HFFc6 (cell line): ENCODE results near the gene LAMA5. TPM values are rescaled to one million over a fixed set of nuclear protein-coding genes. Genes with fewer than 3 reads are reported as not detected.

Experiments used
- DNase-seq: peaks from one replicate; pipeline ENCODE4 v3.0.0-alpha.2; 2018
- H3K27ac Mint-ChIP-seq: 2 replicates; pipeline ENCODE4 v1.8.0; 2020; ENCODE audit warnings: mild to moderate bottlenecking, mixed read lengths
- H3K27me3 Mint-ChIP-seq: 2 replicates; pipeline ENCODE4 v1.8.0; 2021; ENCODE audit warnings: mild to moderate bottlenecking, moderate library complexity, mixed read lengths; ENCODE audit not compliant: insufficient read depth
- H3K36me3 Mint-ChIP-seq: 2 replicates; pipeline ENCODE4 v1.8.0; 2021; ENCODE audit warnings: low read depth, mixed read lengths
- H3K4me1 Mint-ChIP-seq: 2 replicates; pipeline ENCODE4 v1.8.0; 2020; ENCODE audit warnings: low read depth, mixed read lengths
- H3K4me3 Mint-ChIP-seq: 2 replicates; pipeline ENCODE4 v1.8.0; 2020; ENCODE audit warnings: mild to moderate bottlenecking, moderate library complexity, mixed read lengths
- H3K9me3 Mint-ChIP-seq: 2 replicates; pipeline ENCODE4 v1.8.0; 2020; ENCODE audit warnings: mild to moderate bottlenecking, mixed read lengths
- CTCF ChIP-seq: fragments of 200-600 bp; sonication (generic); IDR thresholded peaks from 2 replicates; pipeline ENCODE4 v1.5.0; 2021; ENCODE audit warnings: antibody characterized with exemption, mild to moderate bottlenecking
- total RNA-seq, 6 experiments: library from RNA; stranded (reverse); fragmentation: NEBNext Ultra II Directional; extraction: Animal tissue kit (Norgen Biotek cat#: 25700); gene quantifications; 2 replicates in 1 of 6; 3 replicates in 5 of 6; pipeline ENCODE4 v1.2.3, GENCODE V29; 2021

The LAMA5 gene
- total RNA-seq, 6 experiments from 2014 or later: 1.2 to 2.4 (median 1.5) TPM

GRCh38 chr20:62409086-62409853 is 42.2 kb upstream of the LAMA5 start:
- no peak for TF ChIP-seq CTCF
- Mint-ChIP-seq H3K9me3 (no peaks in the 10 kb centered on the region), H3K4me1 (peaks cover 11% of the 10 kb centered on the region), H3K27ac (no peak overlapping the region), H3K4me3 (no peak overlapping the region), H3K36me3 (no peaks in the 10 kb centered on the region), H3K27me3 (peaks cover 2% of the 10 kb centered on the region)
- DNase-seq: no peak

- Mint-ChIP-seq H3K4me1 (peaks cover 11% of the 10 kb centered on the region), H3K36me3 (no peaks in the 10 kb centered on the region), H3K27ac (no peak overlapping the region), H3K4me3 (no peak overlapping the region), H3K9me3 (no peaks in the 10 kb centered on the region), H3K27me3 (peaks cover 2% of the 10 kb centered on the region)
- no peak for DNase-seq
- TF ChIP-seq CTCF: no peak
Measured at GRCh38 chr20:62408640-62409039, 41.5 kb upstream of the LAMA5 start.

GRCh38 chr20:62408055-62408454 is 40.9 kb upstream of the LAMA5 start:
- Mint-ChIP-seq H3K9me3 (no peaks in the 10 kb centered on the region), H3K4me1 (peaks cover 11% of the 10 kb centered on the region), H3K4me3 (no peak overlapping the region), H3K27me3 (peaks cover 2% of the 10 kb centered on the region), H3K36me3 (no peaks in the 10 kb centered on the region), H3K27ac (no peak overlapping the region)
- DNase-seq: no peak
- no peak for TF ChIP-seq CTCF

GRCh38 chr20:62407221-62407992 is 40.3 kb upstream of the LAMA5 start, which contains the start of gene CABLES2:
CABLES2 (minus strand) TSS chr20:62407285; CDS start chr20:62407276, 9 bp downstream.
- Mint-ChIP-seq H3K4me1 (peaks cover 11% of the 10 kb centered on the region), H3K4me3 (peak within 1 kb of the TSS; percentile 81), H3K36me3 (no peaks in the 10 kb centered on the region), H3K27ac (no peak within 1 kb of the TSS), H3K27me3 (peaks cover 2% of the 10 kb centered on the region), H3K9me3 (no peaks in the 10 kb centered on the region)
- TF ChIP-seq CTCF: peak; percentile 44
- DNase-seq: peak; percentile 88

GRCh38 chr20:62406635-62407176 is 39.6 kb upstream of the LAMA5 start:
- H3K4me1 Mint-ChIP-seq: peaks cover 11% of the 10 kb centered on the region
- H3K36me3 Mint-ChIP-seq: no peaks in the 10 kb centered on the region
- no peak for TF ChIP-seq CTCF
- H3K9me3 Mint-ChIP-seq: no peaks in the 10 kb centered on the region
- DNase-seq: no peak
- H3K4me3 Mint-ChIP-seq: peak overlapping the region; percentile 81
- H3K27ac Mint-ChIP-seq: no peak overlapping the region
- peaks cover 2% of the 10 kb centered on the region for H3K27me3 Mint-ChIP-seq
